Placental pericyte (primary cell): ENCODE measurements around the gene ADGRE3. TPM values are rescaled to one million over a fixed set of nuclear protein-coding genes. Genes with fewer than 3 reads are reported as not detected.

Source experiments
- small RNA-seq: library from RNA; depleted of rRNA; stranded (forward); fragments of <200 nt; gene quantifications from one replicate; pipeline ENCODE3, GENCODE V24; 2012; ENCODE audit warnings: low replicate concordance
- total RNA-seq: library from RNA; depleted of rRNA; stranded (reverse); fragments of >200 nt; gene quantifications from 2 replicates; pipeline ENCODE4 v1.2.3, GENCODE V29; 2012

The ADGRE3 gene, protein sequence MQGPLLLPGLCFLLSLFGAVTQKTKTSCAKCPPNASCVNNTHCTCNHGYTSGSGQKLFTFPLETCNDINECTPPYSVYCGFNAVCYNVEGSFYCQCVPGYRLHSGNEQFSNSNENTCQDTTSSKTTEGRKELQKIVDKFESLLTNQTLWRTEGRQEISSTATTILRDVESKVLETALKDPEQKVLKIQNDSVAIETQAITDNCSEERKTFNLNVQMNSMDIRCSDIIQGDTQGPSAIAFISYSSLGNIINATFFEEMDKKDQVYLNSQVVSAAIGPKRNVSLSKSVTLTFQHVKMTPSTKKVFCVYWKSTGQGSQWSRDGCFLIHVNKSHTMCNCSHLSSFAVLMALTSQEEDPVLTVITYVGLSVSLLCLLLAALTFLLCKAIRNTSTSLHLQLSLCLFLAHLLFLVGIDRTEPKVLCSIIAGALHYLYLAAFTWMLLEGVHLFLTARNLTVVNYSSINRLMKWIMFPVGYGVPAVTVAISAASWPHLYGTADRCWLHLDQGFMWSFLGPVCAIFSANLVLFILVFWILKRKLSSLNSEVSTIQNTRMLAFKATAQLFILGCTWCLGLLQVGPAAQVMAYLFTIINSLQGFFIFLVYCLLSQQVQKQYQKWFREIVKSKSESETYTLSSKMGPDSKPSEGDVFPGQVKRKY
- total RNA-seq: 0.14 TPM in 1 of 2 replicates, not detected in the other

DNA sequence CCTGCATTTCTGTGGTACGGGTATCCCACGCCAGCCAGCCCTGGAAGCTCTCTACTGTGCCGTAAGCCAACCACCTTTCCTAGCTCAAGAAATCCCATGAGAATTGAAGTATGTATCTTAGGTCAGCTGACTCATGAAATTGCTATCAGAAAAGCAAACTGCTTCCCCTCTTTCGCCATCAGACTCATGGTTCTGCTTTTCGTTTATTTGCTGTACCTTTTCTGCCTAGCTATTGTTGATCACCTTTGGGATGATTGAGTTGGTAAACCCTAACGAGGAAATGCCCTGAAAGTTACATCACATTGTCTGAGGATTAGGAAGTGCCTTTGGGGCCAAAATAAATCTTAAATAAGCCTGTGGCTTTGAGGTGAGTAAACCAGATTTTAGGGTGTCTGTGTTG is at the start of gene ADGRE3:
Gene ADGRE3, minus strand, starts transcription at position 81 of the 400 bp plus-strand sequence. Its CDS starts 74 bp downstream, at position 7.

DNA sequence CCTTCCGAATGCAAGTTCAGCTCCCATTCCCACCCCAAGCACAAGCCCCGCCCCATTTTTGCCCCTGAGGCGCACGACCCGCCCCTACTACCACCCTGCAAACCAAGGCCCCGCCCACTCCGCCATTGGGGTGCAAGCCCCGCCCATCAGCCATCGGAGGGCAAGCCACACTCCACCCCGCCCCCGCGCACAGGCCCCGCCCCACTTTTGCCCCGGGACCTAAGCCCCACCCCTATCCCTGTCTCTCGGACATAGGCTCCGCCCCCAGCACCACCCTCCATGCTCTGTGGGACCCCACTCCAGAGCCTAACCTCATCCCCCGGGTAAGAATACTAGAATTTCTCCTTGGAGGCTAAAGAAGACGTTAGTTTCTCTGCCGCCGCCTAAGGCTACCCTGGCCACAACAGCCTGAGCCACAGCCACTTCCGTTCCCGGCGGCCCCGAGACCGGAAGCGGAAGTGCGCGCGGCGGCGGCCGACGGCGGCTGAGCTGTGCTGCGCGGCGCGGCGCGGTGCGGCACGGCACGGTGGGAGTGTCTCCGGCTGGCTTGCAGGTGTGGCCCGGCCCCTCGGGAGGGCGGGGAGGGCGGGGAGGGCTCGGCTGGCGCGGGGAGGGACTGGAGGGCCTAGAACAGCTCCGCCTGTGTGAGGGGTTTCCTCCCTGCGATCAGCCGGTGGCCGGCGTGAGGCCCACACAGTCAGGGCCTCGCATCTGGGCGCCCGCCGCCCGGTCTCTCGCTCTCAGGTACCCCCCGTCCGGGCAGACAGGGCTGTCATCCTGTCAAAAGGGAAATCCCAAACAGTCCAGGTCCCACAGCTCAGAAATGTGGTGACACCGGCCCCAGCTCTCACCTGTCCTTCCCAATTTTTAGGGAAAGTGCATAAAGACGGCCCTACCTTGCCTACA is 15.2 kb upstream of the ADGRE3 start, which contains the start of gene ZNF333:
Gene ZNF333, plus strand, starts transcription at position 451 of the 906 bp plus-strand sequence. CDS start 3,444 bp downstream, outside the sequence.

DNA sequence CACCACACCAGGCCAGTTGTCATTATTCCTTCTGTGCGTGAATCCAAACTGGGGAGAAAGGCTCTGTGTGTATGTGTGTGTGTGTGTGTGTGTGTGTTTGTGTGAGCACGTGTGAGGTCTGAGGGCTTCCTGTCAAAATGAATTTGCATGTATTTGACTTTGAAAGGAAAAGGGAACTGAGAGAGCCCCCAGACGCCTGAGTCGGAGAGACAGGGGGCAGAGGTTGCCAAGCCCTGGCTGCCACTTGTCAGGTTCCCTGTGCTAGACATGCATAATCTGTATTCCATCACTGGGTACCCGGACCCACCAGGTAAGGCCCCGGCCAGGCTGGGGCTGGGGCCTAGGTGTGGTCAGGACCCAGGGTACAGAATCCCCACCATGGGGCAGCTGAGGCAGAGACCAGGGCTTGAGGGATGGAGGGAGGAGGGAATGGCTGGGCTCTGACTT is 91.7 kb downstream of the ADGRE3 start, which contains the start of gene CLEC17A:
Gene CLEC17A, plus strand, starts transcription at position 191 of the 447 bp plus-strand sequence. Its CDS starts 77 bp downstream, at position 268.

DNA sequence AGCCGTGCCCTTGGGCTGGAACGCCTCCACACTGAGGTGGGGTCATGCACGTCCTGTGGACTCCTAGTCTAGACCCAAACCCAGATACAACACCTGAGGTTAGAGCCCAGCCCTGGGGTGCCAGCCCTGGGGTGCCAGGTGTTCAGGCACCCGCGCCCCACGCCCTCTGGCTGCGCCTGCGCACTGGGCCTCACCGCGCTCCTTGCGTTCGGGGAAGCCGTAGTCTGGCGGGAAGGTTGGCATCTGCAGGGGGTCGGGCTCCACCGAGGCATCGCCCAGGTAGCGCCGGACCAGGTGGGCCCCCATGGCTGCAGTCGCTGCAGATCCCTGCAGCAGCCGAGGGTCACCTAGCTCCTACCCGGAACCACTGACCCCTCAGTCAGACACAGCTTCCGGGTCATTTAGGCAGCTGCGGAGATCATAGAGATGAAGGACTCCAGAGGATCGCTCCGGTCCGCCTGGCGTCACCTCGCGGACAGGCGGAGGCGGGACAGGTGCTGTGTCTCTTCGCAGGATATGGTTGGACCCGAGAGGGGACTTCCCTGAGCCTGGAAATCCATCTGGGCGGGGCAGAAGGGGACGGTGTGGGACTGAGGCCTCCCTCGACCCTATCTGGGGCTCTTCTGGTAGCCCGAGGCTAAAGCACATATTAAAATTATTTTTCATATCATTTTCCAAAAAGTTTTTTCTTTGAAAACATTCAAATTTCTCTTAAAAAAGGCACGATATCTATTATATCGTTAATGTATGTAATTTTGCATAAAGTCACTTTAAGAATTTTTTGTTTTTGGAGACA is 102.8 kb downstream of the ADGRE3 start, which contains the start of gene NDUFB7:
Gene NDUFB7, minus strand, starts transcription at position 372 of the 796 bp plus-strand sequence. Its CDS starts 66 bp downstream, at position 306.

Small RNAs within 50 kb of the gene (small RNA-seq; reads per million reads assigned to genes)
- gene AC022149.2 (not detected), gene RN7SL842P (not detected)

Other genes starting within 250 kb of the ADGRE3 start
- gene PKN1, start 241.5 kb downstream of the ADGRE3 start, total RNA-seq: 198 and 242 TPM in 2 replicates
- gene PTGER1, start 199.5 kb downstream of the ADGRE3 start, total RNA-seq: 4.8 and 5.2 TPM in 2 replicates
- 145 and 197 TPM in 2 replicates for gene GIPC1, start 178.7 kb downstream of the ADGRE3 start, total RNA-seq
- gene DNAJB1, start 156.4 kb downstream of the ADGRE3 start, total RNA-seq: 103 and 105 TPM in 2 replicates
- 39.8 and 40.9 TPM in 2 replicates for gene TECR, start 145.2 kb downstream of the ADGRE3 start, total RNA-seq
- 170 and 187 TPM in 2 replicates for gene NDUFB7, start 102.8 kb downstream of the ADGRE3 start, total RNA-seq
- 0.14 TPM in 1 of 2 replicates, not detected in the other for gene CLEC17A, start 91.8 kb downstream of the ADGRE3 start, total RNA-seq
- gene ZNF333, start 15.2 kb upstream of the ADGRE3 start, total RNA-seq: 11.5 and 25.4 TPM in 2 replicates
- gene ADGRE2, start 103.7 kb upstream of the ADGRE3 start, total RNA-seq: 1.3 and 8.7 TPM in 2 replicates
- not detected in 2 replicates for gene OR7A5, start 160.3 kb upstream of the ADGRE3 start, total RNA-seq
- gene OR7C1, start 160.3 kb upstream of the ADGRE3 start, total RNA-seq: not detected in 2 replicates
- not detected in 2 replicates for gene OR7A10, start 174.1 kb upstream of the ADGRE3 start, total RNA-seq
- not detected in 2 replicates for gene OR7A17, start 211.3 kb upstream of the ADGRE3 start, total RNA-seq